ENCODE results near the gene RGS6. TPM values are rescaled to one million over a fixed set of nuclear protein-coding genes. Genes with fewer than 3 reads are reported as not detected.

RGS6 gene
- total and polyA plus RNA-seq, 8 donors, result 0.12 to 4.1 (median 2.8) TPM

- H3K27me3 ChIP-seq, result no peaks in the 10 kb centered on the region
Observed at GRCh38 chr14:72040528-72040927, 108.3 kb downstream of the RGS6 start.

GRCh38 chr14:72045271-72045670, 113.0 kb downstream of the RGS6 start:
- Histone ChIP-seq H3K4me1 (no peaks in the 10 kb centered on the region), H3K27me3 (no peaks in the 10 kb centered on the region), H3K27ac (no peak overlapping the region), H3K9me3 (peaks cover 0 to 13% of the 10 kb centered on the region in 2 donors), H3K4me3 (no peak overlapping the region), H3K36me3 (no peaks in the 10 kb centered on the region)
- TF ChIP-seq, protein P1, sequence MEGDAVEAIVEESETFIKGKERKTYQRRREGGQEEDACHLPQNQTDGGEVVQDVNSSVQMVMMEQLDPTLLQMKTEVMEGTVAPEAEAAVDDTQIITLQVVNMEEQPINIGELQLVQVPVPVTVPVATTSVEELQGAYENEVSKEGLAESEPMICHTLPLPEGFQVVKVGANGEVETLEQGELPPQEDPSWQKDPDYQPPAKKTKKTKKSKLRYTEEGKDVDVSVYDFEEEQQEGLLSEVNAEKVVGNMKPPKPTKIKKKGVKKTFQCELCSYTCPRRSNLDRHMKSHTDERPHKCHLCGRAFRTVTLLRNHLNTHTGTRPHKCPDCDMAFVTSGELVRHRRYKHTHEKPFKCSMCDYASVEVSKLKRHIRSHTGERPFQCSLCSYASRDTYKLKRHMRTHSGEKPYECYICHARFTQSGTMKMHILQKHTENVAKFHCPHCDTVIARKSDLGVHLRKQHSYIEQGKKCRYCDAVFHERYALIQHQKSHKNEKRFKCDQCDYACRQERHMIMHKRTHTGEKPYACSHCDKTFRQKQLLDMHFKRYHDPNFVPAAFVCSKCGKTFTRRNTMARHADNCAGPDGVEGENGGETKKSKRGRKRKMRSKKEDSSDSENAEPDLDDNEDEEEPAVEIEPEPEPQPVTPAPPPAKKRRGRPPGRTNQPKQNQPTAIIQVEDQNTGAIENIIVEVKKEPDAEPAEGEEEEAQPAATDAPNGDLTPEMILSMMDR (IDR thresholded peaks at IDR 0.05), result no peak
- DNase-seq (no peak), ATAC-seq (no peak)
- intact Hi-C loops (cut with DNase I), result no loop called here

More at GRCh38 chr14:72040528-72040927, 108.3 kb downstream of the RGS6 start:
- no peak for DNase-seq
- Histone ChIP-seq H3K9me3 (peaks cover 0 to 17% of the 10 kb centered on the region in 2 donors), H3K36me3 (no peaks in the 10 kb centered on the region), H3K4me1 (no peaks in the 10 kb centered on the region), H3K27ac (no peak overlapping the region), H3K4me3 (no peak overlapping the region)
- intact Hi-C loops (cut with DNase I), result no loop called here
- TF ChIP-seq, protein P1 (IDR thresholded peaks at IDR 0.05), result no peak
- no peak for ATAC-seq

GRCh38 chr14:72045885-72046284, 113.7 kb downstream of the RGS6 start:
- Histone ChIP-seq H3K36me3 (no peaks in the 10 kb centered on the region), H3K9me3 (peaks cover 0 to 7% of the 10 kb centered on the region in 2 donors), H3K4me1 (no peaks in the 10 kb centered on the region), H3K4me3 (no peak overlapping the region), H3K27ac (no peak overlapping the region), H3K27me3 (no peaks in the 10 kb centered on the region)
- DNase-seq, result no peak
- TF ChIP-seq, protein P1 (IDR thresholded peaks at IDR 0.05), result no peak
- intact Hi-C loops (cut with DNase I), result no loop called here
- no peak for ATAC-seq

DNA sequence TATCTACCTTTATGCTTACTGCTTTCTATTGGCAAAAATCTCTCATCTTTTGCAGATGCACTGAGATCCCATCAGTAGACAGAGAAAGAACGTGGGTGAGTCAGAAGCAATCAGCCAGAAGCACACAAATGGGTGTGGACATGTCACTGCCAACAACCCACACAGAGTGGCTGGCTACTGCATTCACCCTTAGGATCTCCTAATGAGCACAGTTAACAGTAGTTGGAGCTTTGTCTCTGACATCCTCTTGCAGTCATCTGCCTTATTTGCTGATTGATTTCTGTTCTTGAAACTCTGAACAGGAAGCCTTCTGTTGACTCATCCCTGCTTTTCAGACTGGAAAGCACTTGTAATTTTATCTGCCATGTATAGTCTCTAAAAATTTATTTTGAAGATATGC, 117.2 kb downstream of the RGS6 start:
- Histone ChIP-seq H3K27me3 (no peaks in the 10 kb centered on the region), H3K4me1 (no peaks in the 10 kb centered on the region), H3K36me3 (no peaks in the 10 kb centered on the region), H3K27ac (no peak overlapping the region), H3K9me3 (no peaks in the 10 kb centered on the region), H3K4me3 (no peak overlapping the region)
- intact Hi-C loops (cut with DNase I), result no loop called here
- ATAC-seq, result no peak
- no peak for DNase-seq
- TF ChIP-seq, protein P1 (IDR thresholded peaks at IDR 0.05), result no peak

DNA sequence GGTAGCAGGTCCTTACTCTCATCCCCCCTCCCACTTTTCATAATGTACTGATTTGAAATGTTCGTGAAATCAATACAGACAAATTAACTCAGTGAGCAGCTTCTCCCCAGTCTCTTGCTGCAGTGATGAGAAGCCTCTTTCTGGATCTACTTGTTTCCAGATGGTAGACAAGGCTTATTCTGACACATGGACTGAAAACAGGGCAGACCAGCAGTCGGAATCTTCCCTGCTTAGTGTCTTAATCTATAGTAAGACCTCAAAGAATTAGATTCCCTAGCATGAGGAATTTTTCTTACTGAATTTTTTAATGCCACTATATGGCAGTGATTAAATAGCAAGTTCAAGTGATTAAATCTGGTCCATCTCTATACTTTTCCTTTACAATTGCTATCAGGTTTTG, 120.1 kb downstream of the RGS6 start:
- Histone ChIP-seq H3K4me3 (no peak overlapping the region), H3K27me3 (no peaks in the 10 kb centered on the region), H3K27ac (no peak overlapping the region), H3K36me3 (no peaks in the 10 kb centered on the region), H3K9me3 (no peaks in the 10 kb centered on the region), H3K4me1 (no peaks in the 10 kb centered on the region)
- TF ChIP-seq, protein P1 (IDR thresholded peaks at IDR 0.05), result no peak
- ATAC-seq (no peak), DNase-seq (no peak)
- intact Hi-C loops (cut with DNase I), result no loop called here

All from left lung (tissue), 10 donors.